Testis (tissue), 3 donors: ENCODE measurements around the gene PPP1R18. TPM values are rescaled to one million over a fixed set of nuclear protein-coding genes. Genes with fewer than 3 reads are reported as not detected.
A peak's percentile ranks its signal among the peaks of the same experiment; 100 is the strongest.

Experiments used
- DNase-seq: peaks from one replicate; pipeline ENCODE4 v3.0.0-alpha.2; 2019
- H3K27ac ChIP-seq, 2 donors: fragments of 200-600 bp; sonication (generic); one replicate each; pipeline ENCODE4 v1.5.1; 2019
- H3K27me3 ChIP-seq: fragments of 200-600 bp; sonication (generic); one replicate; pipeline ENCODE4 v1.5.1; 2019
- H3K36me3 ChIP-seq: fragments of 200-600 bp; sonication (generic); one replicate; pipeline ENCODE4 v1.5.1; 2017; ENCODE audit warnings: low read depth; ENCODE audit errors: missing control alignments
- H3K4me1 ChIP-seq: fragments of 200-600 bp; sonication (generic); one replicate; pipeline ENCODE4 v1.5.1; 2019
- H3K4me3 ChIP-seq, 2 donors: fragments of 200-600 bp; sonication (generic); one replicate each; pipeline ENCODE4 v1.5.1; 2017 to 2019
- H3K9me3 ChIP-seq: fragments of 200-600 bp; sonication (generic); one replicate; pipeline ENCODE4 v1.5.1; 2017
- CTCF ChIP-seq, 3 experiments: fragments of 450-650 bp in 2 of 3; fragments of 200-600 bp in 1 of 3; sonication (generic) in 1 of 3; IDR thresholded peaks; one replicate each; pipeline ENCODE4 v1.5.1; 2016 to 2019; ENCODE audit warnings: antibody characterized with exemption in 3 of 3, mild to moderate bottlenecking in 2 of 3, moderate library complexity in 1 of 3
- POLR2A ChIP-seq: fragments of 450-650 bp; IDR thresholded peaks from one replicate; pipeline ENCODE4 v1.6.1; 2017; ENCODE audit warnings: antibody characterized with exemption, mild to moderate bottlenecking, moderate library complexity
- WGBS, 2 donors: methylation state at CpG; one replicate each; pipeline ENCODE4 v1.1.5; 2018; 5-methylcytosine and 5-hydroxymethylcytosine counted together
- intact Hi-C: fragments of 100-400 bp; cut with DNase I; formaldehyde crosslinking; loops from one replicate; pipeline ENCODE4 v1.15.1; 2023; ENCODE audit warnings: low total_unique reads
- polyA plus RNA-seq: library from polyadenylated mRNA; stranded (reverse); fragments of 350-450 nt; fragmentation: Illumina TruSeq; extraction: RNeasy Lipid Tissue Mini Kit (QIAGEN cat#74804); gene quantifications from one replicate; pipeline ENCODE4 v1.2.3, GENCODE V29; 2014; ENCODE audit warnings: low read depth, low replicate concordance; ENCODE audit not compliant: insufficient read depth
- total RNA-seq, 2 donors: library from RNA; depleted of rRNA; stranded (reverse); fragments of >200 nt; gene quantifications; one replicate each; pipeline ENCODE4 v1.2.3, GENCODE V29; 2016

Gene PPP1R18
- total and polyA plus RNA-seq, 3 donors from 2014 or later: 9.0 to 24.9 (median 9.3) TPM

DNA sequence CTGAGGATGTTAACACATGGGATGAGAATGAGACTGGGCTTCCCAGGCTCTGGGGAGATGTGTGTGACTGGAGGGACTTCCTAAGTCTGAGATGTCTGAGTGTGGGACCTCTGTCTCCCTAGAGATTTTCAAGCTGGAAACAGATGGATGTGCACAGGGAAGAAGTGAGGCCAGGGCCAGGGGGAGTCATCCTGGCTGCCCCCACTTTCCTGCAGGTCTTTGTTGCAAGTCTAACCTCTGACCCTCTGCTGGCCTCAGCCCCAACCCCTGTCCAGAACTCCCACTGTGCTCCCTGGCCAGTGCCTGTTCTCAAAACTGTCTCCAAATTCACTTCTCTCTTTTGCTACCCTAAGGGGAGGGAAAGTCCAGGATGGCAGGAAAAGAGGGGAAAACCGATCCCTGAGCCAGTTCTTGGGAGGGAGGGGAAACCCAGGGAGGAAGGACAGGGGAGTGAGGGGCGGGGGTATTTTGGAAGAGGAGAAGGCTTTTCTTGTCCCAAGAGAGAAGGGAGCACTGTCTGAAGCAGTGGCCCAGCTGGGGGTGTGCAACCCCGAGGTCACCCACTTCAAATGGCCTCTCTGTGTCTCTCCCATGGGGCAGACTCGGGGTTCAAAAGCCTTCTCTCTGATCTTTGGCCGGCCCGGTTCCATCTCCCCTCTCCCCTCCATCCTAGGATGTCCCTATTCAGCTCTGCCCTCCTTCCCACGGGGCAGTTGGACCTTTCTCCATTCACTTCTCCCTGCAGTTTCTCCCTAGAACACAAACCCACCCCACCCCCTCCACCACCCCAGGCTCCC lies 3.1 kb downstream of the PPP1R18 start:
- H3K27ac ChIP-seq: peak overlapping the region; percentile 89 to 94
- DNase-seq: no peak
- peak overlapping the region; percentile 68 to 76 for H3K4me3 ChIP-seq
- H3K36me3 ChIP-seq: no peaks in the 10 kb centered on the region
- 31 to 40% methylated on average over 7 of the region's 7 CpGs for WGBS, 2 donors
- intact Hi-C loops: no loop called here
- H3K4me1 ChIP-seq: peaks cover 36% of the 10 kb centered on the region
- no peaks in the 10 kb centered on the region for H3K9me3 ChIP-seq
- TF ChIP-seq POLR2A (no peak), CTCF (IDR thresholded peaks at IDR 0.05) (no peak)
- H3K27me3 ChIP-seq: no peaks in the 10 kb centered on the region

DNA sequence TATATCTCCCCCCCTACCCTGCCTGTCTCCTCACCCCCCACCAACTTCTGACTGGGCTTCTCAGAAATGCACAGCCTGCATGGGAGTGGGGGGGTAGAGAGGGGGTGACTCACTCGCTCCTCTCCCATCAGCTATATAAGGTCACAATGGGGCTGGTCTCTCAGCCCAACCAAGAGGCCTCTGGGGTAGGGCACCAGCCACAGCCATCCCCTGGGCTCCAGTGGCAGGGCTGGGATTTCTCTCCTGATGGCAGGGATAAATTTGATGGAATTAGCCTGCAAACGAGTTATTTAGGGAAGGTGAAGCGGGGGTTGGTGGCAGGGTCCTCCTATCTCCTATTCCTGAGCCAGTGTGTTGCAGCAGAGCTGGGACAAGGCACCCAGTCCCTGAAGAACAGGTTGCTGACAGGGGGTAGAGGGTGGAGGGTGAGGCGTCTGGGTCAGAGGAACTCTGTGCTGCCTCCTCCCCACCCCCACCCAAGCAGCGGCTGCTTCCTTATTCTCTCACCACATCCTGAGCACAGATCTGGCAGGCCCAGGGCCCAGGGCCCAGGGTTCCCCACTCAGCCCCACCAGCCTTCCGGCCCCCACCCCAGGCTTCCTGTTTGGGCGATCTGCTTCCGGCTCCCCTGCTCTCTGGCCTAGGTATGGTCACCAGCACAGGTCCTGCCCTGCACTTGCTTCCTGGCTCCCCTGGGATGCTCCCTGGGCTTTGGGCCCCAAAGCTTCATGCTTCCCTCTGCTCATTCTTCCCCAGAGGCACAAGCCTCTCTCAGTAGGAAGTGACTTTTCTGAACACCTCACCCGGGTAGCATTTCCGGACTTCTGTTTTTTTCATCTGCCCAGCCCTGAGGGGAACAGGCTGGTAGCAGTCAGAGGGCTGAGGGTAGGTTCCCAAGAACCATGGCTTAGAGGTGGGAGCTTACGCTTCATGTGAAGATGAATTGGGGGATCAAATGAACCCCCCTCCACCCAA lies 4.0 kb downstream of the PPP1R18 start:
- Histone ChIP-seq H3K27ac (peak overlapping the region; percentile 89 to 94), H3K27me3 (no peaks in the 10 kb centered on the region), H3K36me3 (no peaks in the 10 kb centered on the region), H3K4me1 (peaks cover 29% of the 10 kb centered on the region), H3K4me3 (peak overlapping the region; percentile 68 to 76), H3K9me3 (no peaks in the 10 kb centered on the region)
- WGBS, 2 donors: 43 to 51% methylated on average over 8 to 11 of the region's 11 CpGs
- DNase-seq: peak; percentile 62
- TF ChIP-seq CTCF (IDR thresholded peaks at IDR 0.05) (no peak), POLR2A (no peak)
- intact Hi-C loops: no loop called here

DNA sequence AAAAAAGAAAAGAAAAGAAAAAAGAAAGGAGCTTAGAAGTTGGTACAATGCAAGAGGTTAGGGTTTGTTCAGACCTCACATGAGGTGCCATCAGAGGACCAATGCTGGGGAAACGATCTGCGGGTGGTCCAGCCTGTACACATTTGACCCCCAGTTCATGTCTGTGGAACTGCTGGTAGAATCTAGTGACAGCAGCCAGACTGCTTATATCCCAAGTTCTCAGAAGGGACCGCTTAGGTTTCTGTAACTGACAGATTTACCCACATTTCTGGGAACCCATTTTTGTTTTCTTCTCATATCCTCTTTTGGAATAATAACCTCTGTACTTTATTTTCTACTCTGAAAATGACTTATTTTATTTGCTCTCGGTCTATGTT lies 4.7 kb downstream of the PPP1R18 start:
- DNase-seq: no peak
- TF ChIP-seq POLR2A: no peak
- TF ChIP-seq CTCF (IDR thresholded peaks at IDR 0.05): no peak
- 61 to 76% methylated on average over 4 of the region's 4 CpGs for WGBS, 2 donors
- Histone ChIP-seq H3K27ac (peak overlapping the region; percentile 89 to 94), H3K36me3 (no peaks in the 10 kb centered on the region), H3K4me3 (no peak overlapping the region), H3K9me3 (no peaks in the 10 kb centered on the region), H3K27me3 (no peaks in the 10 kb centered on the region), H3K4me1 (peaks cover 29% of the 10 kb centered on the region)
- intact Hi-C loops: no loop called here

GRCh38 chr6:30679765-30680535 lies 6.5 kb downstream of the PPP1R18 start:
- no peaks in the 10 kb centered on the region for H3K36me3 ChIP-seq
- no peaks in the 10 kb centered on the region for H3K27me3 ChIP-seq
- no peak for TF ChIP-seq CTCF (IDR thresholded peaks at IDR 0.05)
- no peak for TF ChIP-seq POLR2A
- DNase-seq: no peak
- 54 to 61% methylated on average over 7 of the region's 7 CpGs for WGBS, 2 donors
- H3K9me3 ChIP-seq: no peaks in the 10 kb centered on the region
- H3K4me3 ChIP-seq: no peak overlapping the region
- peaks cover 21% of the 10 kb centered on the region for H3K4me1 ChIP-seq
- no peak overlapping the region for H3K27ac ChIP-seq
- intact Hi-C loops: loop anchor here (2.0 kb wide), 1 partner anchor 43 kb away; no protein-coding TSS in a partner anchor
